Endothelial cell of umbilical vein (primary cell): ENCODE data around the gene ZNF248. TPM values are rescaled to one million over a fixed set of nuclear protein-coding genes. Genes with fewer than 3 reads are reported as not detected.

ENCODE experiments used
- BruUV-seq: library from RNA; stranded (reverse); fragments of 400-500 nt; replicated peaks from 2 replicates; lab custom pipeline; 2021; lab: Mats Ljungman, UMichigan
- CTCF ChIA-PET: fragments of 300-600, 350-600 bp; sonication (Branson Sonifier 250); formaldehyde crosslinking; loops from one replicate; lab custom pipeline; 2021; ENCODE audit warnings: antibody characterized with exemption, inconsistent platforms; lab: Charles Lee
- POLR2A ChIA-PET: fragments of 300-600, 350-600 bp; sonication (Branson Sonifier 250); formaldehyde crosslinking; loops from one replicate; lab custom pipeline; 2021; ENCODE audit warnings: antibody characterized with exemption, inconsistent platforms; lab: Charles Lee
- DNase-seq: peaks from one replicate; pipeline ENCODE4 v3.0.0-alpha.2; 2011; ENCODE audit warnings: low read depth, low spot score
- FAIRE-seq: peaks from 2 replicates; lab custom pipeline; 2011; peaks lifted over from hg19 to GRCh38; lab: Jason Lieb, UNC
- H2AFZ ChIP-seq: 2 replicates; pipeline ENCODE4 v1.6.0; 2012; ENCODE audit warnings: low read depth, low read length, control low read depth, inconsistent platforms
- H3K27ac ChIP-seq: 2 replicates; pipeline ENCODE4 v1.5.1; 2011; ENCODE audit warnings: low read depth, mild to moderate bottlenecking, control low read depth, low read length, moderate library complexity; ENCODE audit not compliant: insufficient read depth
- H3K27me3 ChIP-seq, 2 experiments: 2 replicates each; pipeline versions ENCODE4 v1.6.0 to v1.6.1; 2011; ENCODE audit warnings: low read length in 2 of 2, mixed read lengths in 1 of 2; ENCODE audit not compliant: control insufficient read depth in 2 of 2, insufficient read depth in 2 of 2
- H3K36me3 ChIP-seq, 2 experiments: 2 replicates in 1 of 2; 3 replicates in 1 of 2; pipeline ENCODE4 v1.5.1; 2011; ENCODE audit warnings: low read length in 2 of 2, mild to moderate bottlenecking in 1 of 2, moderate library complexity in 1 of 2; ENCODE audit not compliant: control insufficient read depth in 2 of 2, insufficient read depth in 2 of 2; ENCODE audit errors: extremely low read depth in 1 of 2
- H3K4me1 ChIP-seq: 3 replicates; pipeline ENCODE4 v1.5.1; 2011; ENCODE audit warnings: mild to moderate bottlenecking, low read length; ENCODE audit not compliant: control insufficient read depth, insufficient read depth; ENCODE audit errors: extremely low read depth
- H3K4me2 ChIP-seq: 2 replicates; pipeline ENCODE4 v1.6.1; 2011; ENCODE audit warnings: low read length, control low read depth, mixed read lengths; ENCODE audit not compliant: insufficient read depth
- H3K4me3 ChIP-seq, 3 experiments: fragments of 200-600 bp in 1 of 3; sonication (generic), shearing (Covaris generic) in 1 of 3; replicated peaks in 1 of 3; 2 replicates each; pipeline ENCODE4 v1.5.1; 2011 to 2016; ENCODE audit warnings: control low read depth in 3 of 3, low read length in 3 of 3, mild to moderate bottlenecking in 2 of 3, inconsistent platforms in 1 of 3, low read depth in 1 of 3, moderate library complexity in 1 of 3; ENCODE audit not compliant: insufficient read depth in 1 of 3
- H3K79me2 ChIP-seq: 2 replicates; pipeline ENCODE4 v1.6.0; 2012; ENCODE audit warnings: low read length, inconsistent platforms; ENCODE audit not compliant: control insufficient read depth, insufficient read depth
- H3K9ac ChIP-seq: replicated peaks from 2 replicates; pipeline ENCODE3; 2011; ENCODE audit warnings: low read length, control low read depth; ENCODE audit not compliant: insufficient read depth; ENCODE audit errors: extremely low read depth
- H3K9me1 ChIP-seq: replicated peaks from 3 replicates; pipeline ENCODE4 v1.6.0; 2011; ENCODE audit warnings: mild to moderate bottlenecking, low read length; ENCODE audit not compliant: control insufficient read depth, insufficient read depth; ENCODE audit errors: extremely low read depth
- H3K9me3 ChIP-seq: replicated peaks from 2 replicates; pipeline ENCODE4 v1.5.1; 2012; ENCODE audit warnings: low read length, inconsistent platforms; ENCODE audit not compliant: control insufficient read depth, insufficient read depth
- H4K20me1 ChIP-seq: replicated peaks from 2 replicates; pipeline ENCODE3; 2011; ENCODE audit warnings: mild to moderate bottlenecking, low read length; ENCODE audit not compliant: control insufficient read depth, insufficient read depth; ENCODE audit errors: extremely low read depth
- CTCF ChIP-seq, 2 donors: IDR thresholded peaks; 1 replicate in 1 of 2; 2 replicates in 1 of 2; pipeline ENCODE4 v1.5.1; 2011; ENCODE audit warnings: low read length in 2 of 2, mild to moderate bottlenecking in 2 of 2, moderate library complexity in 2 of 2, control low read depth in 1 of 2, inconsistent platforms in 1 of 2, low read depth in 1 of 2; ENCODE audit not compliant: insufficient read depth in 1 of 2; ENCODE audit errors: extremely low read depth in 1 of 2
- EZH2 ChIP-seq: IDR thresholded peaks from 2 replicates; pipeline ENCODE4 v1.6.1; 2012; ENCODE audit warnings: borderline replicate concordance, low read depth, mild to moderate bottlenecking, moderate library complexity, low read length, inconsistent platforms; ENCODE audit not compliant: severe bottlenecking
- GATA2 ChIP-seq: IDR thresholded peaks from 2 replicates; pipeline ENCODE4 v1.7.0; 2011; ENCODE audit warnings: low read depth, mild to moderate bottlenecking, moderate library complexity, mixed read lengths, low read length; ENCODE audit not compliant: insufficient read length, insufficient read depth
- JUN ChIP-seq: IDR thresholded peaks from 2 replicates; pipeline ENCODE4 v1.6.1; 2011; ENCODE audit warnings: borderline replicate concordance, low read depth; ENCODE audit not compliant: insufficient read length, insufficient read depth
- MYC ChIP-seq: IDR thresholded peaks from one replicate; pipeline ENCODE4 v1.6.1; 2011; ENCODE audit warnings: mild to moderate bottlenecking, low read depth, low read length
- POLR2A ChIP-seq: IDR thresholded peaks from 2 replicates; pipeline ENCODE4 v1.6.1; 2012; ENCODE audit warnings: low read depth, mild to moderate bottlenecking, control low read depth, low read length
- dilution Hi-C: fragments of 300-500 bp; cut with MboI; formaldehyde crosslinking; loops from one replicate; pipeline ENCODE4 v1.15.0; 2019; ENCODE audit warnings: low sequenced_read_pairs; ENCODE audit not compliant: extremely low pct_ligation_motif_present
- intact Hi-C: fragments of 100-400 bp; cut with micrococcal nuclease; formaldehyde crosslinking; loops from one replicate; pipeline ENCODE4 v1.10.0; 2022
- polyA plus RNA-seq, 4 experiments: library from polyadenylated mRNA; depleted of rRNA in 3 of 4; stranded (reverse) in 3 of 4; unstranded in 1 of 4; fragments of >200 nt; gene quantifications; 2 replicates each; pipeline versions ENCODE4 v1.2.1 to v1.2.3, GENCODE V29; 2011 to 2012; ENCODE audit warnings: missing spikeins in 1 of 4
- total RNA-seq: library from RNA; stranded (reverse); gene quantifications from 2 replicates; pipeline ENCODE4 v1.2.3, GENCODE V29; 2021
- TF ChIP-seq, protein P1 (sequence below): IDR thresholded peaks from 2 replicates; pipeline ENCODE4 v1.6.1; 2011; ENCODE audit not compliant: insufficient read depth, insufficient read length

ZNF248 gene
- total and polyA plus RNA-seq, 2 donors (not counting 3 experiments of a cell fraction or from before 2014, with no cell fraction given), result 4.3 to 6.5 TPM

DNA sequence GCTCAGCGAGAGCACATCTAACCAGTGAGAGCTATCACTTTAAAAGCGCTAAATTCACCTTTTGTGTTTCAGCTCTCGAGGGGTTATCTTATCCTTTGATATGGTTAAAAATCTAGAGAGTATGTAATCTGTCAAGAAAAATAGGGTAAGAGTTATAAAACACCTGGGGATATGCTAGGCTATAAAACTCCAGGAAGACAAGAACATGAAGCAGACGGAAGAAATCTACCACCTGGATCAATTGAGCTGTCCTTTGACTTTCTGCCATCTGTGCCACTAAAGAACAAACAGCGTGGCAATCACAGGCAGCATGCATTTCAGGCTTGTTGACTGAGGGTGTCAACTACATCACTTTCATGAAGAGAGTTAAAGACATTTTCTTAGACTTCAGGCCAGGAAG lies 83.1 kb downstream of the ZNF248 start:
- H3K9me1 ChIP-seq, result no peaks in the 10 kb centered on the region
- intact Hi-C loops, result no loop called here
- no peaks in the 10 kb centered on the region for H3K36me3 ChIP-seq
- FAIRE-seq (no peak), DNase-seq (no peak)
- H2AFZ ChIP-seq, result no peak overlapping the region
- no peak overlapping the region for H3K4me3 ChIP-seq
- dilution Hi-C loops, result no loop called here
- H3K4me2 ChIP-seq, result no peak overlapping the region
- H3K9me3 ChIP-seq, result no peaks in the 10 kb centered on the region
- H3K9ac ChIP-seq, result no peak overlapping the region
- CTCF ChIA-PET, result no interaction called here
- no peaks in the 10 kb centered on the region for H3K79me2 ChIP-seq
- no TSS peak for BruUV-seq
- POLR2A ChIA-PET, result no interaction called here
- no peaks in the 10 kb centered on the region for H4K20me1 ChIP-seq
- H3K27me3 ChIP-seq, result no peaks in the 10 kb centered on the region
- TF ChIP-seq, protein P1, sequence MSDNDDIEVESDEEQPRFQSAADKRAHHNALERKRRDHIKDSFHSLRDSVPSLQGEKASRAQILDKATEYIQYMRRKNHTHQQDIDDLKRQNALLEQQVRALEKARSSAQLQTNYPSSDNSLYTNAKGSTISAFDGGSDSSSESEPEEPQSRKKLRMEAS, result no peak
- TF ChIP-seq JUN (no peak), EZH2 (no peak), POLR2A (no peak), GATA2 (no peak), MYC (no peak), CTCF (IDR thresholded peaks at IDR 0.05; ENCODE audit: extremely low read depth in 1 of 2, insufficient read depth in 1 of 2, low read depth in 1 of 2, low read length in 2 of 2) (no peak)
- H3K27ac ChIP-seq, result no peak overlapping the region
- H3K4me1 ChIP-seq, result no peaks in the 10 kb centered on the region
